HG03575 (cell line): Measurements from ENCODE around the gene ATXN10.

Experiments used
- ATAC-seq: cut with Tn5 transposase; IDR thresholded peaks from one replicate; pipeline ENCODE4 v1.9.1; 2021; ENCODE audit not compliant: unreplicated experiment, insufficient number of reproducible peaks, low FRiP score; ENCODE audit errors: extremely low read depth

Gene ATXN10

GRCh38 chr22:45802054-45802453 lies 130.4 kb downstream of the ATXN10 start:
- no peak for ATAC-seq

- ATAC-seq: no peak
These were observed 132.8 kb downstream of the ATXN10 start for GRCh38 chr22:45804319-45804985.

- ATAC-seq: no peak
These were observed 133.3 kb downstream of the ATXN10 start for GRCh38 chr22:45804986-45805325.

- no peak for ATAC-seq
These were observed 133.8 kb downstream of the ATXN10 start for GRCh38 chr22:45805413-45805812.

DNA sequence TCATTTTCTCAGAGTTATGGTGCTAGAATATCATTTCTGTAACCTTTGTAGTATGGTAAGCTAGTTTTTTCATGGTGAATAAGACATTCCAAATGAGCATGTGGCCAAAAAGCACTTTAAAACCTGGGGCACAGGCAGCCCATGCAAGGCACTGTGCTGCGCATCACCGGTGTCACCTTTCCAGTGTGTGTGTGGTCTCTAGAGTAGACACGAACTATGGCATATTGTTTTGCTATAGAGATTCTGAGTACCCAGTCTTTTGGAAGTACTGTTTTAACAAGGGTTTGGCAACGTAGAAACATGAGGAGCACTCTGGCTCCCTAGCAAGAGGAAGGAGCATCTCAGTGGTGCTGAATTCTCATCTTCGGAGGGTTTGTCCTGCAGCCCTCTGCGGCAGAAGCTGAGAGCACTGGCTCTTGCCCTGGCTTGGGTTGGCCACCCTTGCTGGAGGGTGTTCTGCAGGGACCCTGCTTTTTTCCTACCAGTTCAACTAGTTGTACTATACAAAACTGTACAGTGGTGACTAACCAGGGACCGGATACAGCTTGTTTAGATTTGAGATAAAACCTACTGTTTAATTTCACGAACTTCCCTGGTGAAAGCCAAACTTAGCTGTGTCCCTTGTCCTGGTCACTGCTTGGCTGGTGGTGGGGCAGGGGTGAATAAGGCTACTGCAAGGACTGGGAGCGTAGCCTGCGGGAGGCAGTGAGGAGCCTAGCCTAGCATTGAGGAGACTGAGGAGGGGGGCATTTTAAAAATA lies 135.7 kb downstream of the ATXN10 start:
- no peak for ATAC-seq

- no peak for ATAC-seq
These were observed 141.3 kb downstream of the ATXN10 start for GRCh38 chr22:45812910-45813309.

DNA sequence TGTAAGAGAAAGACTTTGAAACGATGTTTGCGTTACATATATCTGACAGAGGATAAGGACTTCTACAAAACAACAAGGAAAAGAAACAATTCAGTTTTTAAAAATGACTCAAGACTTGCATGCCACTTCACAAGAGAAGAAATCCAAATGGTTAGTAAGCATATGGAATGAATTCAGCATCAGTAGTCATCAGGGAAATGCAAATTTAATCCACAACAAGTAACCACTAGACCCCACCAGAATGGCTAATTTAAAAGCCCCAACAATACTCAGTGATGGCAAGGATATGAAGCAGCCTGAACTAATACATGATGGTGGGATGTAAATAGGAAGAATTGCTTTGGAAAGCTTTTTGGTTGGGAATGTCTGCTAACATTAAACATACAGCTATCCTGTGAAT lies 142.6 kb downstream of the ATXN10 start:
- no peak for ATAC-seq

DNA sequence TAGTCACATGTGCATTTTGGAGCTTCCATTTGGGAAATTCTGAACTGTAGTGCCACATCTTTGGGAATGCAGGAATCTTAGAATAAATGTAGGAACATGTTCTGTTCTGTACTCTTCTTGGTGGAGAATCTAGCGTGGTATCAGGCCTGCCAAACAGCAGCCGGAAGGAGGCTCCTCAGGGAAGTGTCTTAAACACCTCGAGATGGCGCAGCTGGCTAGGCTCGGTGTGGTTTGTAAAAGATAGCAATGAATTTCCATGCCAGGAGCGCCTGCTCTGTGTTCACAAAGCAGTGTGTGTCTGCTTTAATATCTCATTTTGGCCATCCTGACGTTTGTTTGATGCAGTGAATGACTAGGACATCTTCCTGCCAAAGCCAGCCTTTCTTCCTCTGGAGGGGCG lies 145.1 kb downstream of the ATXN10 start:
- ATAC-seq: no peak

- no peak for ATAC-seq
These were observed 146.2 kb downstream of the ATXN10 start for GRCh38 chr22:45817745-45818423.

- ATAC-seq: no peak
These were observed 146.9 kb downstream of the ATXN10 start for GRCh38 chr22:45818424-45819085.

- ATAC-seq: no peak
These were observed 147.7 kb downstream of the ATXN10 start for GRCh38 chr22:45819305-45819704.

GRCh38 chr22:45823336-45823735 lies 151.7 kb downstream of the ATXN10 start:
- ATAC-seq: no peak

- no peak for ATAC-seq
These were observed 154.9 kb downstream of the ATXN10 start for GRCh38 chr22:45826520-45826919.

- no peak for ATAC-seq
These were observed 157.2 kb downstream of the ATXN10 start for GRCh38 chr22:45828841-45829240.

- ATAC-seq: no peak
These were observed 159.1 kb downstream of the ATXN10 start for GRCh38 chr22:45830531-45831245.

DNA sequence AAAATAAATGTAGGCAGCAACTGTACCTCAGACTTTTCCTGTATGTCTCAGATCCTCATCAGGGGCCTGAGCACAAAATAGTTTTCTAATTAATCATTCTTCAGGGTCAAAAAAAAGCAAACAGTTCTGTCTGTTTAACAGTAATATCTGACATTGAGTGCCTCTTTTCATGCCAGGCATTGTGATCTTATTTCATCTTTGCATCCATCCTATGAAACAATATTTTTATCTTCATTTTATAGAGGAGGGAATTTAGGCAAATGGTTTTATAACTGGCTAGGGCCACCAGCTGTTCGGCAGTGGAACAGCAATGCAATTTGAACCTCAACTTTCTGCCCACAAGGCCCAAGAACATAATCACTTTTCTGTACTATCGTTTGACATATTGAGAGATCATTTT lies 159.8 kb downstream of the ATXN10 start:
- ATAC-seq: no peak

DNA sequence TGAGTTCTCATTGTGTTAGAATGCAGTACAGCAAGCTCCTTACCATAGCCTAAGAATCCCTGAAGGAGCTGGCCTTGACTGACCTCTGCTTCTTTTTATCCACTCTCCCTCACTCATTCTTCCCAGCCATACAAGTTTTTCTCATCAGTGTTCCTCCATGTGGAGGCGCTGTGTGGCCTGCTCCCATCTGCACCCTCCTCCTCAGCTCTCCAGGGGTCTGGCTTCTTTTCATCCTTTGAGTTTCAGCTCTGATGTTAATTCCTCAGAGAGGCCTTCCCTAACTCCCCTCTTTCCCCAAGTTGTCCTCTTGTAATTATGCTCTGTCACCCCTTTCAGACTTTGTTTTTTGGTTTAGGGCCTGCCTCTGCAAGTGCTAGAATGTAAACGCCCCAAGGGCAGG lies 160.5 kb downstream of the ATXN10 start:
- ATAC-seq: no peak

- ATAC-seq: no peak
These were observed 161.4 kb downstream of the ATXN10 start for GRCh38 chr22:45832959-45833580.

- no peak for ATAC-seq
These were observed 162.0 kb downstream of the ATXN10 start for GRCh38 chr22:45833613-45834012.
